ENCODE results near the gene CLCA4.
"Not testable (repeated sequence)": the region's sequence is repeated elsewhere in the genome, so short reads cannot be mapped to it uniquely, and the experiment has no call there.

CLCA4 gene

GRCh38 chr1:86530211-86530845 lies 16.6 kb upstream of the CLCA4 start:
- DNase-seq, result no peak

GRCh38 chr1:86537928-86538695 lies 8.8 kb upstream of the CLCA4 start:
- DNase-seq, result no peak

- no peak for DNase-seq
These were observed 8.1 kb upstream of the CLCA4 start for GRCh38 chr1:86538775-86539174.

- DNase-seq, result no peak
These were observed 5.0 kb upstream of the CLCA4 start for GRCh38 chr1:86541859-86542258.

- DNase-seq, result no peak
These were observed 4.2 kb upstream of the CLCA4 start for GRCh38 chr1:86542631-86543030.

- no peak for DNase-seq
These were observed 2.0 kb downstream of the CLCA4 start for GRCh38 chr1:86548839-86549238.

- DNase-seq, result no peak
These were observed 4.4 kb downstream of the CLCA4 start for GRCh38 chr1:86551305-86551704.

- no peak for DNase-seq
These were observed 5.5 kb downstream of the CLCA4 start for GRCh38 chr1:86552376-86552775.

- DNase-seq, result no peak
These were observed 10.9 kb downstream of the CLCA4 start for GRCh38 chr1:86557739-86558138.

GRCh38 chr1:86563849-86564248 lies 17.0 kb downstream of the CLCA4 start:
- no peak for DNase-seq

GRCh38 chr1:86567341-86567740 lies 20.5 kb downstream of the CLCA4 start:
- DNase-seq, result no peak

GRCh38 chr1:86567878-86568277 lies 21.0 kb downstream of the CLCA4 start:
- no peak for DNase-seq

- DNase-seq, result no peak
These were observed 27.0 kb downstream of the CLCA4 start for GRCh38 chr1:86573763-86574484.

- DNase-seq, result no peak
These were observed 34.4 kb downstream of the CLCA4 start for GRCh38 chr1:86581231-86581630.

GRCh38 chr1:86582161-86582560 lies 35.3 kb downstream of the CLCA4 start:
- DNase-seq, result no peak

- no peak for DNase-seq
These were observed 36.2 kb downstream of the CLCA4 start for GRCh38 chr1:86583032-86583431.

GRCh38 chr1:86583593-86583992 lies 36.7 kb downstream of the CLCA4 start:
- peak; percentile 1 for DNase-seq

- no peak for DNase-seq
These were observed 47.4 kb downstream of the CLCA4 start for GRCh38 chr1:86594284-86594770.

- no peak for DNase-seq
These were observed 49.3 kb downstream of the CLCA4 start for GRCh38 chr1:86596224-86596623.

- DNase-seq, result no peak
These were observed 49.9 kb downstream of the CLCA4 start for GRCh38 chr1:86596741-86597290.

GRCh38 chr1:86606080-86606479 lies 59.2 kb downstream of the CLCA4 start:
- not testable (repeated sequence) for DNase-seq

- DNase-seq, result no peak
These were observed 69.6 kb downstream of the CLCA4 start for GRCh38 chr1:86616433-86616832.

GRCh38 chr1:86616871-86617270 lies 70.0 kb downstream of the CLCA4 start:
- peak; percentile 45 for DNase-seq

- no peak for DNase-seq
These were observed 71.5 kb downstream of the CLCA4 start for GRCh38 chr1:86618358-86618757.
